PC-3 (cell line): ENCODE measurements around the gene LMBRD1. TPM values are rescaled to one million over a fixed set of nuclear protein-coding genes. Genes with fewer than 3 reads are reported as not detected.

Experiments used
- ATAC-seq: fragments of 200-7000 bp; cut with Tn5 transposase; 2 replicates; pipeline ENCODE4 v1.9.1; 2020; ENCODE audit warnings: mild to moderate bottlenecking, moderate library complexity
- BruUV-seq: library from RNA; stranded (reverse); fragments of 400-500 nt; replicated peaks from 2 replicates; lab custom pipeline; 2021; lab: Mats Ljungman, UMichigan
- CTCF ChIA-PET: fragments of 300-600 bp; sonication (Branson Sonifier 250); formaldehyde crosslinking; loops from one replicate; lab custom pipeline; 2022; ENCODE audit warnings: antibody characterized with exemption; lab: Charles Lee
- POLR2A ChIA-PET: fragments of 300-600 bp; sonication (Branson Sonifier 250); formaldehyde crosslinking; loops from one replicate; lab custom pipeline; 2022; ENCODE audit warnings: antibody characterized with exemption; ENCODE audit not compliant: unreplicated experiment; lab: Charles Lee
- DNase-seq: peaks from one replicate; pipeline ENCODE4 v3.0.0-alpha.2; 2015
- H2AFZ ChIP-seq: fragments of 300-600 bp; sonication (generic); 2 replicates; pipeline ENCODE4 v1.6.0; 2016; ENCODE audit warnings: antibody characterized with exemption, low read length
- H3F3A ChIP-seq: fragments of 300-600 bp; sonication (generic); one replicate; pipeline ENCODE4 v1.6.0; 2017; ENCODE audit warnings: antibody characterized with exemption, low read length, control low read depth, mild to moderate bottlenecking; ENCODE audit not compliant: unreplicated experiment
- H3K27ac ChIP-seq: fragments of 300-600 bp; sonication (generic); 2 replicates; pipeline ENCODE4 v1.5.1; 2016; ENCODE audit warnings: mild to moderate bottlenecking, low read length
- H3K27me3 ChIP-seq: fragments of 300-600 bp; sonication (generic); 2 replicates; pipeline ENCODE4 v1.6.1; 2016; ENCODE audit warnings: low read length, mixed read lengths
- H3K36me3 ChIP-seq: fragments of 300-600 bp; sonication (generic); 2 replicates; pipeline ENCODE4 v1.6.1; 2016; ENCODE audit warnings: low read depth, mixed run types, low read length, mixed read lengths
- H3K4me1 ChIP-seq: fragments of 300-600 bp; sonication (generic); 2 replicates; pipeline ENCODE4 v1.5.1; 2016; ENCODE audit warnings: low read length; ENCODE audit not compliant: insufficient read depth
- H3K4me2 ChIP-seq: fragments of 300-600 bp; sonication (generic); 2 replicates; pipeline ENCODE4 v1.6.0; 2016; ENCODE audit warnings: low read length
- H3K4me3 ChIP-seq: fragments of 300-600 bp; sonication (generic); 2 replicates; pipeline ENCODE4 v1.5.1; 2016; ENCODE audit warnings: mild to moderate bottlenecking, low read length, mixed read lengths
- H3K79me2 ChIP-seq: fragments of 300-600 bp; sonication (generic); 2 replicates; pipeline ENCODE4 v1.6.1; 2017; ENCODE audit warnings: low read length, mixed read lengths
- H3K9ac ChIP-seq: fragments of 300-600 bp; sonication (generic); 2 replicates; pipeline ENCODE4 v1.6.0; 2016; ENCODE audit warnings: mild to moderate bottlenecking, low read length
- H3K9me2 ChIP-seq: fragments of 300-600 bp; sonication (generic); replicated peaks from 2 replicates; pipeline ENCODE4 v1.6.1; 2016; ENCODE audit warnings: mixed run types, low read length, mixed read lengths
- H3K9me3 ChIP-seq: fragments of 300-600 bp; sonication (generic); 2 replicates; pipeline ENCODE4 v1.6.1; 2016; ENCODE audit warnings: low read length, mixed read lengths
- H4K20me1 ChIP-seq: fragments of 300-600 bp; sonication (generic); 2 replicates; pipeline ENCODE4 v1.6.1; 2016; ENCODE audit warnings: low read length, mixed read lengths
- EZH2 ChIP-seq: fragments of 300-600 bp; sonication (generic); IDR thresholded peaks from one replicate; pipeline ENCODE4 v1.6.1; 2017; ENCODE audit warnings: antibody characterized with exemption, mild to moderate bottlenecking, low read length; ENCODE audit not compliant: unreplicated experiment
- EZH2phosphoT487 ChIP-seq: fragments of 300-600 bp; sonication (generic); IDR thresholded peaks from 2 replicates; pipeline ENCODE4 v1.6.1; 2018; ENCODE audit warnings: mild to moderate bottlenecking, antibody characterized with exemption, low read length, borderline replicate concordance
- intact Hi-C: fragments of 100-400 bp; cut with micrococcal nuclease; formaldehyde crosslinking; loops from 2 replicates; pipeline ENCODE4 v1.9.0; 2023
- total RNA-seq: library from RNA; depleted of rRNA; stranded (reverse); fragments of >200 nt; gene quantifications from 2 replicates; pipeline ENCODE4 v1.2.3, GENCODE V29; 2014
- TF ChIP-seq, protein P1 (sequence below): fragments of 300-600 bp; sonication (generic); conservative IDR thresholded peaks from 2 replicates; pipeline ENCODE4 v1.5.1; 2017; ENCODE audit warnings: antibody characterized with exemption, low read depth, mild to moderate bottlenecking, low read length

LMBRD1 gene
- total RNA-seq, 1 experiment from 2014 or later = 5.4 TPM

DNA sequence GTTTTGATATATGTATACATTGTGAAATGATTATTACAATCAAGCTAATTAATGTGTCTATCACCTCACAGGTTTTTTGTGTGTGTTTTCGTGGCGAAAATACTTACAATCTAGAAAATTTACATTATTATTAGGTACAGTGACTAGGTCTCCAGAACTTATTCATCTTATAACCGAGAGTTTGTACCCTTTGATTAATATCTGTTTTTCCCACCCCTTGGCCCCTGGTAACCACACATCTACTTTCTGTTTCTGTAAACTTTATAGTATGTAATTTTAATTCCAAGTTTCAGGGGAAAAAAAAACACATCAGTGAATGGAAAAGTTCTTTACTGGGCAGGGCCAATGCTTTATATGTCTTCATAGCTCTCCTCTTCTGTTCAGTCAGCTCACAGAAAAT, 131.4 kb downstream of the LMBRD1 start:
- no peak for TF ChIP-seq EZH2phosphoT487
- TF ChIP-seq, protein P1, sequence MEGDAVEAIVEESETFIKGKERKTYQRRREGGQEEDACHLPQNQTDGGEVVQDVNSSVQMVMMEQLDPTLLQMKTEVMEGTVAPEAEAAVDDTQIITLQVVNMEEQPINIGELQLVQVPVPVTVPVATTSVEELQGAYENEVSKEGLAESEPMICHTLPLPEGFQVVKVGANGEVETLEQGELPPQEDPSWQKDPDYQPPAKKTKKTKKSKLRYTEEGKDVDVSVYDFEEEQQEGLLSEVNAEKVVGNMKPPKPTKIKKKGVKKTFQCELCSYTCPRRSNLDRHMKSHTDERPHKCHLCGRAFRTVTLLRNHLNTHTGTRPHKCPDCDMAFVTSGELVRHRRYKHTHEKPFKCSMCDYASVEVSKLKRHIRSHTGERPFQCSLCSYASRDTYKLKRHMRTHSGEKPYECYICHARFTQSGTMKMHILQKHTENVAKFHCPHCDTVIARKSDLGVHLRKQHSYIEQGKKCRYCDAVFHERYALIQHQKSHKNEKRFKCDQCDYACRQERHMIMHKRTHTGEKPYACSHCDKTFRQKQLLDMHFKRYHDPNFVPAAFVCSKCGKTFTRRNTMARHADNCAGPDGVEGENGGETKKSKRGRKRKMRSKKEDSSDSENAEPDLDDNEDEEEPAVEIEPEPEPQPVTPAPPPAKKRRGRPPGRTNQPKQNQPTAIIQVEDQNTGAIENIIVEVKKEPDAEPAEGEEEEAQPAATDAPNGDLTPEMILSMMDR = no peak
- TF ChIP-seq EZH2 = no peak
- Histone ChIP-seq H4K20me1 (no peaks in the 10 kb centered on the region), H3K27me3 (no peaks in the 10 kb centered on the region), H3K9me2 (no peaks in the 10 kb centered on the region), H2AFZ (no peak overlapping the region), H3K9ac (no peak overlapping the region), H3K4me2 (no peak overlapping the region), H3K4me3 (no peak overlapping the region), H3K4me1 (no peaks in the 10 kb centered on the region), H3K79me2 (no peaks in the 10 kb centered on the region), H3K9me3 (no peaks in the 10 kb centered on the region), H3K36me3 (no peaks in the 10 kb centered on the region), H3K27ac (no peak overlapping the region), H3F3A (no peaks in the 10 kb centered on the region)
- ChIA-PET CTCF (no interaction called here), POLR2A (no interaction called here)
- no TSS peak for BruUV-seq
- DNase-seq (no peak), ATAC-seq (no peak)
- intact Hi-C loops = no loop called here

DNA sequence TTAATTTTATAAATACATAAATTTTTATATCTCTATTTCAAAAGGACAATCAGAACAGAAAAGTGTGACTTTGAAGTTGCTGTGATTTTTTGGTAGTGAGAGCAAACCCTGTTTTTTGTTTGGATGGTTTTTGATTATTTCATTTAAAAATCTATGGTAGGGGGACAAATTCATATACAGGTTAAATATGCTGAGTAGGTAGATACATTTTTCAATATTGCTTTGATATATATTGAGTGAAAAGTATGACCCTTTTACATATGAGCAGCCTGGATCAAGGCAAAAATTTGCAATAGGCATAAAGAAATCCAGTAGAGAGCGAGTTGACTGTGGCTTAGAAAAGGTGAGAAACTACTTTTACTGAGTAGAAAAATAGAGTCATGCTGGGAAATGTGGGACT, 132.3 kb downstream of the LMBRD1 start:
- CTCF ChIA-PET = no interaction called here
- no peak overlapping the region for H2AFZ ChIP-seq

DNA sequence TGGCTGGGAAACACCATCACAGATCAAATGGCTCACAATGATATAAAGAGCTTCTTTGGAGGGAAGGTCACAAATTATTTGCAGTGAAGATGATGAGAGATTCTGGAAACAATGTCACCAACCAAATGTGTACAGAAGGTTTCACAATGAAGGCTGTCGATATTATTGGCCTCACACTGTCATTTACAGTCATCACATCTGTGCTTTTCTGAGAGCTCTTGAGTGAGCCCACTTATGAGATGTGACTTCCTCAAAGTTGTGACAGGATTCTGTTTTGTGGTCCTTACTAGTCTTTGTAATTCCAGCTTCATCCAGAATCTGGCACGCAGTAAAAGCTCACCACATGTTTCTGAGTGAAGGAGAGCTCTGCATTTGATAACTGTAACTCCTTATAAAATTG, 133.6 kb downstream of the LMBRD1 start:
- intact Hi-C loops = no loop called here

More for the DNA sequence above, 132.3 kb downstream of the LMBRD1 start:
- Histone ChIP-seq H3K9ac (no peak overlapping the region), H3K27ac (no peak overlapping the region), H3K9me2 (no peaks in the 10 kb centered on the region), H3K4me1 (no peaks in the 10 kb centered on the region), H3K27me3 (no peaks in the 10 kb centered on the region), H3K4me2 (no peak overlapping the region), H3K9me3 (no peaks in the 10 kb centered on the region), H4K20me1 (no peaks in the 10 kb centered on the region), H3K36me3 (no peaks in the 10 kb centered on the region), H3K4me3 (no peak overlapping the region), H3F3A (no peaks in the 10 kb centered on the region), H3K79me2 (no peaks in the 10 kb centered on the region)
- DNase-seq (no peak), ATAC-seq (no peak)
- TF ChIP-seq EZH2phosphoT487 (no peak), EZH2 (no peak)
- TF ChIP-seq, protein P1 = no peak
- POLR2A ChIA-PET = no interaction called here
- BruUV-seq = no TSS peak
- intact Hi-C loops = no loop called here

More for the DNA sequence above, 133.6 kb downstream of the LMBRD1 start:
- ChIA-PET CTCF (no interaction called here), POLR2A (no interaction called here)
- no peaks in the 10 kb centered on the region for H3F3A ChIP-seq
- no peak overlapping the region for H3K27ac ChIP-seq
- H2AFZ ChIP-seq = no peak overlapping the region
- TF ChIP-seq EZH2phosphoT487 (no peak), EZH2 (no peak)
- TF ChIP-seq, protein P1 = no peak
- H3K9me3 ChIP-seq = no peaks in the 10 kb centered on the region
- no TSS peak for BruUV-seq
- no peak overlapping the region for H3K4me3 ChIP-seq
- no peaks in the 10 kb centered on the region for H3K4me1 ChIP-seq
- H3K9me2 ChIP-seq = no peaks in the 10 kb centered on the region
- no peak overlapping the region for H3K9ac ChIP-seq
- no peak overlapping the region for H3K4me2 ChIP-seq
- H3K36me3 ChIP-seq = no peaks in the 10 kb centered on the region
- DNase-seq (no peak), ATAC-seq (no peak)
- H3K27me3 ChIP-seq = no peaks in the 10 kb centered on the region
- H3K79me2 ChIP-seq = no peaks in the 10 kb centered on the region
- no peaks in the 10 kb centered on the region for H4K20me1 ChIP-seq
